ENCODE data around the gene SMPDL3B.

The SMPDL3B gene

DNA sequence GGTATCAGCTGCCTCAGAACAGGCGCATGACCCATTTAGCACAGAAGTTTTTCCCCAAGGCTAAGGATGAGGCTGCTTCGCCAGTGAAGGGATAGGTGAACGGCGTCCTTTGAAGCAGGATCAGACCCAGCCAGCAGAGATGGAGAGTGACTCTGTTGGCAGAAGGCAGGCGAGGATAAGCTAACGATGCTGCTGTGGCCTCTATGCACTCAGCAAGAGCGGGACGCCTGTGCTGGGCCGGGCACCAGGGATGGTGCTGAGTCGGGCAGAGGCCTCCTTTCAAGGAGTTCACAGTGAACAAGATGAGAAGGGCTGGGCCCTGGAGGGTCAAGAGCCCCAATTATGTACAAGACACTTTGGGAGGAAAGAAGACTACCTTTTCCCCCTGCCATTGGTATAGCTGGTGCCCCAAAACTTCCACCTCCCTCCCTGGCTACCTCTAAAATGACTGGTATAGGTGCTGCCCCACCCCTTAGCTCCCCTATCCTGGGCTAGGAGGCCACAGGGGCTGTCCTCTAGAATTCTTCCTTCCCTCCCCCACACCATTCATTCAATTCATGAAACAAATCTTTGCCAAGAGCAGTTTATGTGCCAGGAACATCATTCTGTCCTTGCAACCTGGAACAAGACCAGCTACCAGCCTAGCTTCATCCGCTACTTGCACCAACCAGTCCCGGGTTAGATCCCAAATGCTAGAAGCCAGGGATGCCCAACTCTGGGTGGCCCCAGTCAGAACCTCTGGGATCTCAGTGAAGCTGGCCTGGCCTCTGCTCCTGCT, 32.5 kb downstream of the SMPDL3B start:
- H3K36me3 Mint-ChIP-seq (ENCODE audit: low read depth): peaks cover 41% of the 10 kb centered on the region
- TF ChIP-seq, protein P1, sequence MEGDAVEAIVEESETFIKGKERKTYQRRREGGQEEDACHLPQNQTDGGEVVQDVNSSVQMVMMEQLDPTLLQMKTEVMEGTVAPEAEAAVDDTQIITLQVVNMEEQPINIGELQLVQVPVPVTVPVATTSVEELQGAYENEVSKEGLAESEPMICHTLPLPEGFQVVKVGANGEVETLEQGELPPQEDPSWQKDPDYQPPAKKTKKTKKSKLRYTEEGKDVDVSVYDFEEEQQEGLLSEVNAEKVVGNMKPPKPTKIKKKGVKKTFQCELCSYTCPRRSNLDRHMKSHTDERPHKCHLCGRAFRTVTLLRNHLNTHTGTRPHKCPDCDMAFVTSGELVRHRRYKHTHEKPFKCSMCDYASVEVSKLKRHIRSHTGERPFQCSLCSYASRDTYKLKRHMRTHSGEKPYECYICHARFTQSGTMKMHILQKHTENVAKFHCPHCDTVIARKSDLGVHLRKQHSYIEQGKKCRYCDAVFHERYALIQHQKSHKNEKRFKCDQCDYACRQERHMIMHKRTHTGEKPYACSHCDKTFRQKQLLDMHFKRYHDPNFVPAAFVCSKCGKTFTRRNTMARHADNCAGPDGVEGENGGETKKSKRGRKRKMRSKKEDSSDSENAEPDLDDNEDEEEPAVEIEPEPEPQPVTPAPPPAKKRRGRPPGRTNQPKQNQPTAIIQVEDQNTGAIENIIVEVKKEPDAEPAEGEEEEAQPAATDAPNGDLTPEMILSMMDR (IDR thresholded peaks at IDR 0.05; ENCODE audit: unreplicated experiment in 3 of 3): no peak

GRCh38 chr1:27967884-27968466, 33.2 kb downstream of the SMPDL3B start:
- Mint-ChIP-seq H3K4me3 (no peak overlapping the region), H3K4me1 (peaks cover 18% of the 10 kb centered on the region), H3K9me3 (no peaks in the 10 kb centered on the region), H3K36me3 (ENCODE audit: low read depth) (peaks cover 41% of the 10 kb centered on the region), H3K27ac (no peak overlapping the region), H3K27me3 (ENCODE audit: low read depth) (no peaks in the 10 kb centered on the region)
- TF ChIP-seq, protein P1 (IDR thresholded peaks at IDR 0.05; ENCODE audit: unreplicated experiment in 3 of 3): no peak

More for the DNA sequence above, 32.5 kb downstream of the SMPDL3B start:
- Mint-ChIP-seq H3K4me1 (peaks cover 15% of the 10 kb centered on the region), H3K9me3 (no peaks in the 10 kb centered on the region), H3K27ac (no peak overlapping the region), H3K4me3 (no peak overlapping the region), H3K27me3 (ENCODE audit: low read depth) (no peaks in the 10 kb centered on the region)

- Mint-ChIP-seq H3K4me3 (no peak overlapping the region), H3K9me3 (no peaks in the 10 kb centered on the region), H3K36me3 (ENCODE audit: low read depth) (peaks cover 45% of the 10 kb centered on the region), H3K4me1 (peaks cover 24% of the 10 kb centered on the region), H3K27ac (no peak overlapping the region), H3K27me3 (ENCODE audit: low read depth) (no peaks in the 10 kb centered on the region)
- TF ChIP-seq, protein P1 (IDR thresholded peaks at IDR 0.05; ENCODE audit: unreplicated experiment in 3 of 3): no peak
These were observed 33.9 kb downstream of the SMPDL3B start for GRCh38 chr1:27968692-27969091.

- TF ChIP-seq, protein P1 (IDR thresholded peaks at IDR 0.05; ENCODE audit: unreplicated experiment in 3 of 3): no peak
- Mint-ChIP-seq H3K27ac (peak overlapping the region in 1 of 3 experiments; percentile 23), H3K9me3 (no peaks in the 10 kb centered on the region), H3K36me3 (ENCODE audit: low read depth) (peaks cover 33% of the 10 kb centered on the region), H3K4me1 (peaks cover 31% of the 10 kb centered on the region), H3K27me3 (ENCODE audit: low read depth) (no peaks in the 10 kb centered on the region), H3K4me3 (no peak overlapping the region)
These were observed 35.6 kb downstream of the SMPDL3B start for GRCh38 chr1:27970401-27970800.

DNA sequence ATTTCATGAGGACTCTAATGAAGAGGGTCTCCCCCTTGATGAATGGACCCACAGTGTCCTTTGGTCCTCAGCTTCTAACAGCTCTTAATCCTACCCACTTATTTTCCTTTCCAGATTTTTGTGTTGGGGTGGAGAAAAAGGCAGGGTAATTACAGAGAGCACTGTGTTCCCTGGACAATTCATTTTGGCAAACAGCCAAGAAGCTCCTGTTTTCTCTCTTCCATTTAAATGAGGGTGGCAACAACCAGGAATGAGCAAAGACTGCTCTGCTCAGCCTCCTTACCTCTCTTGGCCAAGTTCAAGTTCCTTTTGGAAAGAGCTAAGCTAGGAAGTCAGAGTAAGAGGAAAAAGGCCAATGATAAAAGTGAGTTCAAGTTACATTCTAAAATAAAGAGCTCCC, 36.9 kb downstream of the SMPDL3B start:
- no peak overlapping the region for H3K4me3 Mint-ChIP-seq
- TF ChIP-seq, protein P1 (IDR thresholded peaks at IDR 0.05; ENCODE audit: unreplicated experiment in 3 of 3): no peak
- peak overlapping the region; percentile 20 to 52 (median 50) for H3K27ac Mint-ChIP-seq
- H3K36me3 Mint-ChIP-seq (ENCODE audit: low read depth): peaks cover 30% of the 10 kb centered on the region
- H3K9me3 Mint-ChIP-seq: no peaks in the 10 kb centered on the region
- peaks cover 31% of the 10 kb centered on the region for H3K4me1 Mint-ChIP-seq
- H3K27me3 Mint-ChIP-seq (ENCODE audit: low read depth): no peaks in the 10 kb centered on the region

Measured in nephron (organoid).